Nephron (organoid): ENCODE data around the gene NTRK2.

Experiments used
- H3K27ac Mint-ChIP-seq, 3 experiments: 2 replicates each; pipeline ENCODE4 v1.8.0; 2020; ENCODE audit warnings: mixed read lengths in 3 of 3, mild to moderate bottlenecking in 2 of 3, moderate library complexity in 1 of 3
- H3K27me3 Mint-ChIP-seq: 2 replicates; pipeline ENCODE4 v1.8.0; 2021; ENCODE audit warnings: low read depth, mild to moderate bottlenecking, moderate library complexity, mixed read lengths
- H3K36me3 Mint-ChIP-seq: 2 replicates; pipeline ENCODE4 v1.8.0; 2020; ENCODE audit warnings: low read depth, mixed read lengths
- H3K4me1 Mint-ChIP-seq: 2 replicates; pipeline ENCODE4 v1.8.0; 2020; ENCODE audit warnings: mixed read lengths
- H3K4me3 Mint-ChIP-seq, 3 experiments: 2 replicates each; pipeline ENCODE4 v1.8.0; 2020; ENCODE audit warnings: mild to moderate bottlenecking in 3 of 3, mixed read lengths in 3 of 3, moderate library complexity in 2 of 3
- H3K9me3 Mint-ChIP-seq: 2 replicates; pipeline ENCODE4 v1.8.0; 2020; ENCODE audit warnings: mixed read lengths
- TF ChIP-seq, protein P1 (sequence below), 3 experiments: fragments of 200-600 bp; sonication (generic); IDR thresholded peaks; one replicate each; pipeline ENCODE4 v1.5.0; 2021; ENCODE audit warnings: antibody characterized with exemption in 3 of 3; ENCODE audit not compliant: unreplicated experiment in 3 of 3

Gene NTRK2

DNA sequence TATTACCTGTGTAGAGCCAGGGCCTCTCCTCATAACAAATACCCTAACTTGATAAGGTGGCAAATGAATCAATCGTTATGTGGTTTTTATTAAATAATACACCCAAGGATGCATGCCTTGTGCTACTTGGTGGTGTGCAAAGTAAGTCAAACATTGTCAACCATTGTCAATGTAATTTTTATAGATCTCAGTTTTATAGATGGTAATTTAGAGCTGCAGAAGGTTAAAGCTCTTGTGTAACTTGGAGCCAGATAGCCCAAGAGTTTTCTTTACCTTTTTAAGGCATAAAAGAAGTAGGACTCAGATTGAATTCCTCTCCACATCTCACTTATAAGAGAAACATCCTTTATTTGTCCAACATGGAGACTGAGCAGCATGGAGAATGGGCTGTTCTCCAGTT, 304.7 kb downstream of the NTRK2 start:
- no peaks in the 10 kb centered on the region for H3K9me3 Mint-ChIP-seq
- no peak overlapping the region for H3K4me3 Mint-ChIP-seq
- H3K4me1 Mint-ChIP-seq = peaks cover 6% of the 10 kb centered on the region
- H3K27me3 Mint-ChIP-seq = no peaks in the 10 kb centered on the region
- H3K27ac Mint-ChIP-seq = no peak overlapping the region
- no peaks in the 10 kb centered on the region for H3K36me3 Mint-ChIP-seq
- TF ChIP-seq, protein P1, sequence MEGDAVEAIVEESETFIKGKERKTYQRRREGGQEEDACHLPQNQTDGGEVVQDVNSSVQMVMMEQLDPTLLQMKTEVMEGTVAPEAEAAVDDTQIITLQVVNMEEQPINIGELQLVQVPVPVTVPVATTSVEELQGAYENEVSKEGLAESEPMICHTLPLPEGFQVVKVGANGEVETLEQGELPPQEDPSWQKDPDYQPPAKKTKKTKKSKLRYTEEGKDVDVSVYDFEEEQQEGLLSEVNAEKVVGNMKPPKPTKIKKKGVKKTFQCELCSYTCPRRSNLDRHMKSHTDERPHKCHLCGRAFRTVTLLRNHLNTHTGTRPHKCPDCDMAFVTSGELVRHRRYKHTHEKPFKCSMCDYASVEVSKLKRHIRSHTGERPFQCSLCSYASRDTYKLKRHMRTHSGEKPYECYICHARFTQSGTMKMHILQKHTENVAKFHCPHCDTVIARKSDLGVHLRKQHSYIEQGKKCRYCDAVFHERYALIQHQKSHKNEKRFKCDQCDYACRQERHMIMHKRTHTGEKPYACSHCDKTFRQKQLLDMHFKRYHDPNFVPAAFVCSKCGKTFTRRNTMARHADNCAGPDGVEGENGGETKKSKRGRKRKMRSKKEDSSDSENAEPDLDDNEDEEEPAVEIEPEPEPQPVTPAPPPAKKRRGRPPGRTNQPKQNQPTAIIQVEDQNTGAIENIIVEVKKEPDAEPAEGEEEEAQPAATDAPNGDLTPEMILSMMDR (IDR thresholded peaks at IDR 0.05; ENCODE audit: unreplicated experiment in 3 of 3) = no peak

DNA sequence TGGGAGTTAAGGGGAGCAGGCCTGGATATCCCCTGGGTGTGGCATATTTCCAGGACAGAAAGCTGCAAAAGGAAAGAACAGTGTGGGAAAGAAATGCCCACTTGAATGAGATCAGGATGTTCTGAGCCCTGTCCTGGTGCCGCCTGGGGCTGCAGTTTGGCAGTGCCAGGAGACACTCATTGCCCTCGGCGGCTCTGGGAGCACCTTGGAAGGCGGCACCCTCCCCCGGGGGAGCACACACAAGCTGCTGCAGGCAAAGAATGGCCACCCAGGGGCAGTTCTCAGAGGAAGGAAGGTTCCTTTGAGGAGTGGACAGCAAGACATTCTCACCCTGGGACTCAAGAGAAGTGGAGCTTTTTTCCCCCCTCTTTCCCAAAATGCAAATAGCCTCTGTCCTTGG, 305.3 kb downstream of the NTRK2 start:
- no peaks in the 10 kb centered on the region for H3K36me3 Mint-ChIP-seq
- TF ChIP-seq, protein P1 (IDR thresholded peaks at IDR 0.05; ENCODE audit: unreplicated experiment in 3 of 3) = no peak
- no peaks in the 10 kb centered on the region for H3K9me3 Mint-ChIP-seq
- no peak overlapping the region for H3K27ac Mint-ChIP-seq
- H3K4me1 Mint-ChIP-seq = peaks cover 6% of the 10 kb centered on the region
- no peak overlapping the region for H3K4me3 Mint-ChIP-seq
- no peaks in the 10 kb centered on the region for H3K27me3 Mint-ChIP-seq

DNA sequence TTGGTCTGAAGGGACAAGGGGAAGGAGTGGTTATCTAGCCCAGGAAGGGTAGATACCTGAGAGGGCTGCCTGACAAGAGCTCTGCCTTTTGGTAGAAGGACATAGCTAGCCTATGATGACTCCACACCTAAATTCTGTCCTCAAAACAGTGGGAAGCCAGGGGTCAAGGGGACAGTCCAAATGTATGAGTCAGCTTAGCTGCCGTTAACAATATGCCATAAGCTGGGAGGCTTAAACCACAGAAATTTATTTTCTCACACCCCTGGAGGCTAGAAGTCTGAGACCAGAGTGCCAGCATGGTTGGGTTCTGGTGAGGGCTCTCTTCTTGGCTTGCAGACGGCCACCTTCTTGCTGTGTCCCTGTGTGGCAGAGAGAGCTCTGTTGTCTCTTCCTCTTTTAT, 306.4 kb downstream of the NTRK2 start:
- H3K4me1 Mint-ChIP-seq = peaks cover 6% of the 10 kb centered on the region
- H3K27me3 Mint-ChIP-seq = no peaks in the 10 kb centered on the region
- H3K36me3 Mint-ChIP-seq = no peaks in the 10 kb centered on the region
- H3K27ac Mint-ChIP-seq = no peak overlapping the region
- H3K9me3 Mint-ChIP-seq = no peaks in the 10 kb centered on the region
- TF ChIP-seq, protein P1 (IDR thresholded peaks at IDR 0.05; ENCODE audit: unreplicated experiment in 3 of 3) = no peak
- no peak overlapping the region for H3K4me3 Mint-ChIP-seq

DNA sequence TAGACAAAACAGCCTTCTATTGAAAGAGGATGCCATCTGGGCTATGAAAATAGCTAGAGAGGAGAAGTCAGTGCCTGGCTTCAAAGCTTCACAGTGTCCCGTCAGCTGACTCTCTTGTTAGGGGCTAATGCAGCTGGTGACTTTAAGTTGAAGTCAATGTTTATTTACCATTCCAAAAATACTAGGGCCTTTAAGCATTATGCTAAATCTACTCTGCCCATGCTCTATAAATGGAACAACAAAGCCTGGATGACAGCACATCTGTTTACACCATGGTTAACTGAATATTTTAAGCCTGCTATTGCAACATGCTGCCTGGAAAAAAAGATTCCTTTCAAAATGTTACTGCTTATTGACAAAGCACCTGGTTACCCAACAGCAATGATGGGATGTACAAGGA, 309.1 kb downstream of the NTRK2 start:
- Mint-ChIP-seq H3K27me3 (peaks cover 5% of the 10 kb centered on the region), H3K9me3 (no peaks in the 10 kb centered on the region), H3K36me3 (no peaks in the 10 kb centered on the region), H3K4me1 (peaks cover 6% of the 10 kb centered on the region), H3K4me3 (no peak overlapping the region), H3K27ac (no peak overlapping the region)
- TF ChIP-seq, protein P1 (IDR thresholded peaks at IDR 0.05; ENCODE audit: unreplicated experiment in 3 of 3) = no peak

DNA sequence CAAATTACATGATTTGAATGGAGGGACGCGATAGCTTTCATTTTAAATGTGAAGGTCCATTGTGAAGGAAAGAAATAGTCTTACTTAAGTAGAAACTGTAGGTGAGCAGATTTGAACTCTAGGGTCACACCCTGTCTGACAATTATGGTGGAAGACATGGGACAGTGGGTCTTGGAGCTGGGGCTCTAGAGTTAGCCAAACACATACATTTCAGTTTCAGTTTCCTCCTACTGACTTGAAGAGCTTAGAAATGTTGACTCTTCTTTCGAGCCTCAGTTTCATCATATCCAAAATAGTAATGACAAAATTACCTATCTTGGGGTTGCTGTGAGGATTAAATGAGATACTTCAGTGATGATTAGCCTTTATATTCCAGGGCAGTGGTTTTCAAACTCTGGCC, 314.2 kb downstream of the NTRK2 start:
- H3K9me3 Mint-ChIP-seq = no peaks in the 10 kb centered on the region
- no peaks in the 10 kb centered on the region for H3K36me3 Mint-ChIP-seq
- no peak overlapping the region for H3K4me3 Mint-ChIP-seq
- peaks cover 5% of the 10 kb centered on the region for H3K27me3 Mint-ChIP-seq
- H3K4me1 Mint-ChIP-seq = no peaks in the 10 kb centered on the region
- TF ChIP-seq, protein P1 (IDR thresholded peaks at IDR 0.05; ENCODE audit: unreplicated experiment in 3 of 3) = no peak
- no peak overlapping the region for H3K27ac Mint-ChIP-seq

DNA sequence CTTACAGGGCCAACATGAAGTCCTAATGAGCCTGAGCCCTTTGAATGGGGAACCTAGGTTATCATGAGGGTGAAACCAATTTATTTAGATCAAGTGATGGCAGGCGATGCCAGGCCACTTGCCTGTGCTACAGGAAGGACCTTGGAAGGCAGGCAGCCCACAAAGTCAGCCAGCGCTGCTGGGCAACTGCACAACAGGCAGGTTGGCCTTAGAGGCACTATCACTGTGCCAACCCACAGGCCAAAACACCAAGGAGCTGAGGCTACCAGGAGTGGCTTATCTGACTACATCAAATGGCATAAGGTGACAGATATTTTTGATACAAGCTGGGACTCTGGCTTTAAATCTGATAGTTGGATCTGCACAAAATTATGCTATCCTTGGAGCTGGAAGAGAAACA, 319.1 kb downstream of the NTRK2 start:
- TF ChIP-seq, protein P1 (IDR thresholded peaks at IDR 0.05; ENCODE audit: unreplicated experiment in 3 of 3) = no peak
- Mint-ChIP-seq H3K4me1 (no peaks in the 10 kb centered on the region), H3K9me3 (no peaks in the 10 kb centered on the region)

More for the DNA sequence above, 319.1 kb downstream of the NTRK2 start:
- Mint-ChIP-seq H3K36me3 (no peaks in the 10 kb centered on the region), H3K27me3 (peaks cover 9% of the 10 kb centered on the region), H3K4me3 (no peak overlapping the region), H3K27ac (no peak overlapping the region)
